Right lobe of liver (tissue), 6 donors: ENCODE measurements around the gene FASTKD1. TPM values are rescaled to one million over a fixed set of nuclear protein-coding genes. Genes with fewer than 3 reads are reported as not detected.

Source experiments
- ATAC-seq, 4 donors: fragments of 200-7000 bp; cut with Tn5 transposase; one replicate each; pipeline ENCODE4 v1.9.1; 2020; ENCODE audit warnings: mild to moderate bottlenecking in 4 of 4, moderate library complexity in 4 of 4
- DNase-seq, 3 donors: peaks; one replicate each; pipeline ENCODE4 v3.0.0-alpha.2; 2020
- H3K27ac ChIP-seq, 3 donors: fragments of 200-600 bp; one replicate each; pipeline ENCODE4 v1.8.0; 2022
- H3K27me3 ChIP-seq, 2 donors: fragments of 200-600 bp; one replicate each; pipeline ENCODE4 v1.8.0; 2022
- H3K36me3 ChIP-seq, 4 donors: fragments of 200-600 bp; sonication (generic) in 1 of 4; one replicate each; pipeline versions ENCODE4 v1.5.1 to v1.8.0; 2017 to 2022; ENCODE audit warnings: control low read depth in 1 of 4
- H3K4me1 ChIP-seq, 4 donors: fragments of 200-600 bp; sonication (generic) in 1 of 4; one replicate each; pipeline versions ENCODE4 v1.5.1 to v1.8.0; 2017 to 2022; ENCODE audit warnings: control low read depth in 1 of 4
- H3K4me3 ChIP-seq, 3 donors: fragments of 200-600 bp; one replicate each; pipeline ENCODE4 v1.8.0; 2022
- H3K9me3 ChIP-seq, 4 donors: fragments of 200-600 bp; sonication (generic) in 1 of 4; one replicate each; pipeline versions ENCODE4 v1.5.1 to v1.8.0; 2017 to 2022; ENCODE audit warnings: control low read depth in 1 of 4
- CTCF ChIP-seq, 4 donors: fragments of 200-600 bp in 3 of 4; fragments of 450-650 bp in 1 of 4; IDR thresholded peaks; one replicate each; pipeline versions ENCODE4 v1.5.1 to v1.8.0; 2016 to 2022; ENCODE audit warnings: antibody characterized with exemption in 4 of 4, mild to moderate bottlenecking in 2 of 4
- POLR2A ChIP-seq: fragments of 450-650 bp; IDR thresholded peaks from one replicate; pipeline ENCODE4 v1.6.1; 2017; ENCODE audit warnings: antibody characterized with exemption, mild to moderate bottlenecking
- WGBS: methylation state at CpG from one replicate; pipeline ENCODE4 v1.1.6; 2018; ENCODE audit warnings: low coverage, low lambda C conversion rate; ENCODE audit not compliant: insufficient coverage; ENCODE audit errors: missing lambda C conversion rate; 5-methylcytosine and 5-hydroxymethylcytosine counted together
- intact Hi-C, 2 donors: fragments of 100-400 bp; cut with DNase I; formaldehyde crosslinking; loops; one replicate each; pipeline versions ENCODE4 v1.11.2 to v1.14.1; 2022
- total RNA-seq, 6 experiments: library from RNA; depleted of rRNA in 2 of 6; stranded (reverse); fragments of >200 nt in 2 of 6; fragmentation: NEBNext Ultra II Directional in 3 of 6; extraction: Animal tissue kit (Norgen Biotek cat#: 25700) in 3 of 6; gene quantifications; one replicate each; pipeline versions ENCODE4 v1.1.0 to v1.2.4, GENCODE V29; 2016 to 2023
- donor health status: DM: no; HTN: yes; CAD: no.
- donor health status: DM: no; HTN: no; CAD: no.
- donor health status: DM: no; HTN: no; CAD: no.
- donor health status: DM: no; HTN: yes; CAD: no.
- donor health status: DM: no; HTN: yes; CAD: no.

FASTKD1 gene
- total RNA-seq, 6 experiments from 2014 or later: 11.6 to 21.1 (median 13.4) TPM

- no peak overlapping the region for H3K27ac ChIP-seq
- WGBS: 53% methylated on average over 3 of the region's 3 CpGs
- ATAC-seq (peak in 1 of 4 donors; percentile 19), DNase-seq (no peak)
- no peaks in the 10 kb centered on the region for H3K27me3 ChIP-seq
- H3K36me3 ChIP-seq: no peaks in the 10 kb centered on the region
- intact Hi-C loops: no loop called here
- no peaks in the 10 kb centered on the region for H3K4me1 ChIP-seq
- TF ChIP-seq POLR2A (no peak), CTCF (IDR thresholded peaks at IDR 0.05) (no peak)
- H3K9me3 ChIP-seq: no peaks in the 10 kb centered on the region
- H3K4me3 ChIP-seq: no peak overlapping the region
These were observed 59.7 kb downstream of the FASTKD1 start for GRCh38 chr2:169513926-169514325.

- 100% methylated on average over 1 of the region's 1 CpG for WGBS
- intact Hi-C loops: no loop called here
- no peak overlapping the region for H3K4me3 ChIP-seq
- H3K27me3 ChIP-seq: no peaks in the 10 kb centered on the region
- no peaks in the 10 kb centered on the region for H3K4me1 ChIP-seq
- H3K36me3 ChIP-seq: no peaks in the 10 kb centered on the region
- no peak for TF ChIP-seq POLR2A
- no peak for TF ChIP-seq CTCF (IDR thresholded peaks at IDR 0.05)
- H3K9me3 ChIP-seq: no peaks in the 10 kb centered on the region
- no peak overlapping the region for H3K27ac ChIP-seq
- no peak for ATAC-seq
- no peak for DNase-seq
These were observed 60.6 kb downstream of the FASTKD1 start for GRCh38 chr2:169513094-169513493.

GRCh38 chr2:169512525-169512924 lies 61.1 kb downstream of the FASTKD1 start:
- 86% methylated on average over 2 of the region's 2 CpGs for WGBS
- no peaks in the 10 kb centered on the region for H3K9me3 ChIP-seq
- H3K4me3 ChIP-seq: no peak overlapping the region
- H3K36me3 ChIP-seq: no peaks in the 10 kb centered on the region
- no peak for ATAC-seq
- DNase-seq: no peak
- H3K4me1 ChIP-seq: no peaks in the 10 kb centered on the region
- no peaks in the 10 kb centered on the region for H3K27me3 ChIP-seq
- no peak for TF ChIP-seq POLR2A
- no peak for TF ChIP-seq CTCF (IDR thresholded peaks at IDR 0.05)
- intact Hi-C loops: no loop called here
- no peak overlapping the region for H3K27ac ChIP-seq

GRCh38 chr2:169511818-169512217 lies 61.8 kb downstream of the FASTKD1 start:
- Histone ChIP-seq H3K27me3 (no peaks in the 10 kb centered on the region), H3K27ac (no peak overlapping the region), H3K9me3 (no peaks in the 10 kb centered on the region), H3K4me1 (no peaks in the 10 kb centered on the region), H3K36me3 (no peaks in the 10 kb centered on the region), H3K4me3 (no peak overlapping the region)
- 92% methylated on average over 1 of the region's 1 CpG for WGBS
- intact Hi-C loops: no loop called here
- ATAC-seq: no peak
- no peak for TF ChIP-seq POLR2A
- no peak for TF ChIP-seq CTCF (IDR thresholded peaks at IDR 0.05)
- DNase-seq: no peak

- ATAC-seq (no peak), DNase-seq (no peak)
- Histone ChIP-seq H3K27ac (no peak overlapping the region), H3K4me1 (no peaks in the 10 kb centered on the region), H3K27me3 (no peaks in the 10 kb centered on the region), H3K36me3 (no peaks in the 10 kb centered on the region), H3K4me3 (no peak overlapping the region), H3K9me3 (no peaks in the 10 kb centered on the region)
- TF ChIP-seq CTCF (IDR thresholded peaks at IDR 0.05) (no peak), POLR2A (no peak)
- WGBS: 100% methylated on average over 3 of the region's 4 CpGs
- intact Hi-C loops: no loop called here
These were observed 63.2 kb downstream of the FASTKD1 start for GRCh38 chr2:169510496-169510895.
